Measurements from ENCODE around the gene PHTF2.

Gene PHTF2

GRCh38 chr7:77796109-77796508, 2.5 kb upstream of the PHTF2 start:
- DNase-seq: no peak

GRCh38 chr7:77796960-77797359, 1.6 kb upstream of the PHTF2 start:
- DNase-seq: no peak

GRCh38 chr7:77797734-77798393, 709 bp upstream of the PHTF2 start:
- DNase-seq: no peak

GRCh38 chr7:77799078-77799964, 748 bp downstream of the PHTF2 start:
- peak; percentile 66 for DNase-seq

GRCh38 chr7:77800158-77800557, 1.6 kb downstream of the PHTF2 start:
- no peak for DNase-seq

GRCh38 chr7:77800730-77801129, 2.2 kb downstream of the PHTF2 start:
- DNase-seq: no peak

GRCh38 chr7:77802557-77803405, 4.2 kb downstream of the PHTF2 start:
- no peak for DNase-seq

GRCh38 chr7:77806425-77806824, 7.9 kb downstream of the PHTF2 start:
- DNase-seq: no peak

GRCh38 chr7:77808517-77808916, 9.9 kb downstream of the PHTF2 start:
- DNase-seq: no peak

- DNase-seq: no peak
Observed at GRCh38 chr7:77811516-77812289, 13.1 kb downstream of the PHTF2 start.

GRCh38 chr7:77812290-77812685, 13.7 kb downstream of the PHTF2 start:
- DNase-seq: no peak

- no peak for DNase-seq
Observed at GRCh38 chr7:77813180-77813579, 14.6 kb downstream of the PHTF2 start.

- no peak for DNase-seq
Observed at GRCh38 chr7:77819021-77819420, 20.4 kb downstream of the PHTF2 start.

GRCh38 chr7:77820967-77821366, 22.4 kb downstream of the PHTF2 start:
- DNase-seq: no peak

- no peak for DNase-seq
Observed at GRCh38 chr7:77822269-77822668, 23.7 kb downstream of the PHTF2 start.

- DNase-seq: no peak
Observed at GRCh38 chr7:77823787-77824186, 25.2 kb downstream of the PHTF2 start.

- DNase-seq: no peak
Observed at GRCh38 chr7:77824636-77825035, 26.1 kb downstream of the PHTF2 start.

- DNase-seq: no peak
Observed at GRCh38 chr7:77825131-77825530, 26.6 kb downstream of the PHTF2 start.

GRCh38 chr7:77826300-77826699, 27.7 kb downstream of the PHTF2 start:
- DNase-seq: no peak

GRCh38 chr7:77827999-77828398, 29.4 kb downstream of the PHTF2 start:
- DNase-seq: no peak

GRCh38 chr7:77830649-77831355, 32.2 kb downstream of the PHTF2 start:
- no peak for DNase-seq

- DNase-seq: no peak
Observed at GRCh38 chr7:77831481-77831880, 32.9 kb downstream of the PHTF2 start.

Data from activated CD8-positive, alpha-beta memory T cell treated with anti-CD3 and anti-CD28 coated beads for 24 hours (primary cell).